ENCODE data around the gene IGIP. TPM values are rescaled to one million over a fixed set of nuclear protein-coding genes. Genes with fewer than 3 reads are reported as not detected.

The IGIP gene
- total RNA-seq: 1 to 10 TPM; 2.6 to 8.0 (median 5.8) TPM
- 1 to 10 TPM; 3.8 to 7.0 TPM for polyA plus RNA-seq

- Histone ChIP-seq H3K36me3 (no peaks in the 10 kb centered on the region), H3K27me3 (no peaks in the 10 kb centered on the region), H3K4me3 (no peak within 1 kb of the TSS), H3K27ac (no peak within 1 kb of the TSS), H3K4me1 (peaks cover 5 to 21% (median 21%) of the 10 kb centered on the region in 3 donors), H3K9me3 (no peaks in the 10 kb centered on the region)
- WGBS, 2 donors: 95 to 96% methylated on average over 4 of the region's 4 CpGs
- DNase-seq (no peak), ATAC-seq (no peak), FAIRE-seq (no peak)
- TF ChIP-seq, protein P1, sequence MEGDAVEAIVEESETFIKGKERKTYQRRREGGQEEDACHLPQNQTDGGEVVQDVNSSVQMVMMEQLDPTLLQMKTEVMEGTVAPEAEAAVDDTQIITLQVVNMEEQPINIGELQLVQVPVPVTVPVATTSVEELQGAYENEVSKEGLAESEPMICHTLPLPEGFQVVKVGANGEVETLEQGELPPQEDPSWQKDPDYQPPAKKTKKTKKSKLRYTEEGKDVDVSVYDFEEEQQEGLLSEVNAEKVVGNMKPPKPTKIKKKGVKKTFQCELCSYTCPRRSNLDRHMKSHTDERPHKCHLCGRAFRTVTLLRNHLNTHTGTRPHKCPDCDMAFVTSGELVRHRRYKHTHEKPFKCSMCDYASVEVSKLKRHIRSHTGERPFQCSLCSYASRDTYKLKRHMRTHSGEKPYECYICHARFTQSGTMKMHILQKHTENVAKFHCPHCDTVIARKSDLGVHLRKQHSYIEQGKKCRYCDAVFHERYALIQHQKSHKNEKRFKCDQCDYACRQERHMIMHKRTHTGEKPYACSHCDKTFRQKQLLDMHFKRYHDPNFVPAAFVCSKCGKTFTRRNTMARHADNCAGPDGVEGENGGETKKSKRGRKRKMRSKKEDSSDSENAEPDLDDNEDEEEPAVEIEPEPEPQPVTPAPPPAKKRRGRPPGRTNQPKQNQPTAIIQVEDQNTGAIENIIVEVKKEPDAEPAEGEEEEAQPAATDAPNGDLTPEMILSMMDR (IDR thresholded peaks at IDR 0.05): no peak
- intact Hi-C loops (cut with DNase I): no loop called here
These were observed at the start of gene IGIP for GRCh38 chr5:140125637-140126036. Gene IGIP, plus strand, starts transcription at chr5:140125937. Its CDS starts 2,540 bp downstream, at chr5:140128477.

- no peaks in the 10 kb centered on the region for H3K27me3 ChIP-seq
- H3K36me3 ChIP-seq: no peaks in the 10 kb centered on the region
- FAIRE-seq (peak; percentile 59), ATAC-seq (no peak), DNase-seq (no peak)
- TF ChIP-seq, protein P1 (IDR thresholded peaks at IDR 0.05): no peak
- 93 to 97% methylated on average over 1 of the region's 1 CpG for WGBS, 2 donors
- no peak overlapping the region for H3K4me3 ChIP-seq
- intact Hi-C loops (cut with DNase I): loop anchor here in 1 of 3 donors (5.0 kb wide), 1 partner anchor 81 kb away; no protein-coding TSS in a partner anchor
- H3K27ac ChIP-seq: no peak overlapping the region
- no peaks in the 10 kb centered on the region for H3K9me3 ChIP-seq
- no peaks in the 10 kb centered on the region for H3K4me1 ChIP-seq
These were observed 49.6 kb upstream of the IGIP start for GRCh38 chr5:140076142-140076541.

DNA sequence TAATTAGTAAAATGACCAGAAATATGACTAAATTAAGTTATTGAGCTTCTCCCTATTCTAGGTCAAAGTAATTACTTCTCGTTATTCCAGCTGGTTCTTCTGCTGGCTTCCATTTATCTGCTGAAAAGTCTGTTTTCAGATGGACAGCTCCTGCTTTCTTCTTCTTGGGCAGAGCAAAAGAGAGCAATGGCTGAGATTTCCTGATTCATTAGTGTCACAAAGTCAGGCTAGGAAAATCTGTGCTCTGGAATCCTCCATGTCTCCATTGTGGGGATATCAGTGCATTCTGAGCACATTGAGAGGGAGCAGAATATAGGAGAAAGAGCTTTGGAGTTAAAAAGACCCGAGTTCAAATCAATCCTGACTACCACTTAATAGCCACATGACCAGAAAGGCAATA is 48.9 kb upstream of the IGIP start:
- intact Hi-C loops (cut with DNase I): loop anchor here in 1 of 3 donors (5.0 kb wide), 1 partner anchor 81 kb away; no protein-coding TSS in a partner anchor
- no peaks in the 10 kb centered on the region for H3K27me3 ChIP-seq

GRCh38 chr5:140083120-140083519 is 42.6 kb upstream of the IGIP start:
- no peak for DNase-seq
- Histone ChIP-seq H3K27ac (no peak overlapping the region), H3K4me3 (no peak overlapping the region), H3K27me3 (no peaks in the 10 kb centered on the region), H3K4me1 (peaks cover 0 to 6% (median 0%) of the 10 kb centered on the region in 3 donors), H3K9me3 (no peaks in the 10 kb centered on the region), H3K36me3 (no peaks in the 10 kb centered on the region)
- ATAC-seq: no peak
- intact Hi-C loops (cut with DNase I): loop anchor here in 1 of 3 donors (5.0 kb wide), 1 partner anchor 69 kb away; no protein-coding TSS in a partner anchor
- TF ChIP-seq, protein P1 (IDR thresholded peaks at IDR 0.05): no peak
- no peak for FAIRE-seq
- WGBS, 2 donors: 65 to 78% methylated on average over 1 of the region's 1 CpG

More for the DNA sequence above, 48.9 kb upstream of the IGIP start:
- TF ChIP-seq, protein P1 (IDR thresholded peaks at IDR 0.05): no peak
- WGBS, 2 donors: 73 to 86% methylated on average over 2 of the region's 2 CpGs
- H3K4me3 ChIP-seq: no peak overlapping the region
- no peak for ATAC-seq
- H3K4me1 ChIP-seq: no peaks in the 10 kb centered on the region
- no peak for DNase-seq
- H3K27ac ChIP-seq: no peak overlapping the region
- H3K36me3 ChIP-seq: no peaks in the 10 kb centered on the region
- H3K9me3 ChIP-seq: no peaks in the 10 kb centered on the region
- FAIRE-seq: no peak

DNA sequence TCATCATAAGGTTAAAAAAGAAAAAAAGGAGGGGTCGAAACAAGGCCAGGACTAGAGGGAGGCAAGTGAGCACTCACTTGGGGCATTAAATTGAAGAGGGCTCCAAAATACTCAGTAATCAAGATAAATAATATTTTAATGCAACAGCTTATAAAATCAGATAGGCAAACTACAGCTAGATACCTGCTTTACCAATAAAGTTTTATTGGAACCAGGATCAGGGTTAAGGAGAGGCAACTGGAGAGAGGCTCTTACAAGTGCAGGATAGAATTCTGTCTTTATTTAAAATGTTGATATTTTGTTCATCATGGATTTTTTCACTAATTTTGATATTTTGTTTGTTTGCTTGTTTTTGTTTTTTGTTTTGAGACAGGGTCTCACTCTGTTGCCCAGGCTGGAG is 42.1 kb upstream of the IGIP start:
- 85 to 100% methylated on average over 1 of the region's 1 CpG for WGBS, 2 donors
- no peak overlapping the region for H3K27ac ChIP-seq
- H3K36me3 ChIP-seq: no peaks in the 10 kb centered on the region
- intact Hi-C loops (cut with DNase I): loop anchor here in 1 of 3 donors (5.0 kb wide), 1 partner anchor 69 kb away; no protein-coding TSS in a partner anchor
- ATAC-seq: no peak
- FAIRE-seq: no peak
- peaks cover 0 to 6% (median 0%) of the 10 kb centered on the region in 3 donors for H3K4me1 ChIP-seq
- H3K9me3 ChIP-seq: no peaks in the 10 kb centered on the region
- DNase-seq: no peak
- H3K27me3 ChIP-seq: no peaks in the 10 kb centered on the region
- TF ChIP-seq, protein P1 (IDR thresholded peaks at IDR 0.05): no peak
- H3K4me3 ChIP-seq: no peak overlapping the region

All from pancreas (tissue), 10 donors.